Measurements from ENCODE around the gene EMILIN3.

DNA sequence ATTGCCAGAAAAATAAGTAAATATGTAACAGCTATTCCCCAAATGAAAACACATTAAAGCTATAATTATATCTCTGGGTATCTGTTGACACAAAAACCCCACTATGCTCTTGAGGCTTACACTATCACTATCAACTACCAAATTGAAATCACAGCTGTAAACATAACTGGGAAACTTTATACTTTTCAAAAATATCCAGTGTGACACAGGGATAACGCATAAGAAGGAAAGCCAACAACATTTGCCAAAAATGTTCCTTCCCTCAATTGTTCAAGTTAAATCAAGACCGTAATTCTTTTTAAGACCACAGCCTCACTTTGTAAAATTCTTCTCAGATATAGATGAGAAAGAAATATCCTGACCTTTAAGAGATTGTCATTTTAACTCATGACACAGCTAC, 52.2 kb downstream of the EMILIN3 start:
- TF ChIP-seq RARB (CRISPR knock-in tag; IDR thresholded peaks at IDR 0.05) (no peak), SNAI2 (CRISPR knock-in tag; IDR thresholded peaks at IDR 0.05) (no peak), GLIS3 (CRISPR knock-in tag; IDR thresholded peaks at IDR 0.05) (no peak), POU6F1 (CRISPR knock-in tag; IDR thresholded peaks at IDR 0.05; ENCODE audit: borderline replicate concordance, low read depth) (no peak), ZFP3 (CRISPR knock-in tag; IDR thresholded peaks at IDR 0.05) (no peak), PPARA (CRISPR knock-in tag; IDR thresholded peaks at IDR 0.05; ENCODE audit: borderline replicate concordance) (no peak)
- TF ChIP-seq, protein P1, sequence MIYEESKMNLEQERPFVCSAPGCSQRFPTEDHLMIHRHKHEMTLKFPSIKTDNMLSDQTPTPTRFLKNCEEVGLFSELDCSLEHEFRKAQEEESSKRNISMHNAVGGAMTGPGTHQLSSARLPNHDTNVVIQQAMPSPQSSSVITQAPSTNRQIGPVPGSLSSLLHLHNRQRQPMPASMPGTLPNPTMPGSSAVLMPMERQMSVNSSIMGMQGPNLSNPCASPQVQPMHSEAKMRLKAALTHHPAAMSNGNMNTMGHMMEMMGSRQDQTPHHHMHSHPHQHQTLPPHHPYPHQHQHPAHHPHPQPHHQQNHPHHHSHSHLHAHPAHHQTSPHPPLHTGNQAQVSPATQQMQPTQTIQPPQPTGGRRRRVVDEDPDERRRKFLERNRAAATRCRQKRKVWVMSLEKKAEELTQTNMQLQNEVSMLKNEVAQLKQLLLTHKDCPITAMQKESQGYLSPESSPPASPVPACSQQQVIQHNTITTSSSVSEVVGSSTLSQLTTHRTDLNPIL (CRISPR knock-in tag; IDR thresholded peaks at IDR 0.05; ENCODE audit: low read depth), result no peak
- TF ChIP-seq, protein P2, sequence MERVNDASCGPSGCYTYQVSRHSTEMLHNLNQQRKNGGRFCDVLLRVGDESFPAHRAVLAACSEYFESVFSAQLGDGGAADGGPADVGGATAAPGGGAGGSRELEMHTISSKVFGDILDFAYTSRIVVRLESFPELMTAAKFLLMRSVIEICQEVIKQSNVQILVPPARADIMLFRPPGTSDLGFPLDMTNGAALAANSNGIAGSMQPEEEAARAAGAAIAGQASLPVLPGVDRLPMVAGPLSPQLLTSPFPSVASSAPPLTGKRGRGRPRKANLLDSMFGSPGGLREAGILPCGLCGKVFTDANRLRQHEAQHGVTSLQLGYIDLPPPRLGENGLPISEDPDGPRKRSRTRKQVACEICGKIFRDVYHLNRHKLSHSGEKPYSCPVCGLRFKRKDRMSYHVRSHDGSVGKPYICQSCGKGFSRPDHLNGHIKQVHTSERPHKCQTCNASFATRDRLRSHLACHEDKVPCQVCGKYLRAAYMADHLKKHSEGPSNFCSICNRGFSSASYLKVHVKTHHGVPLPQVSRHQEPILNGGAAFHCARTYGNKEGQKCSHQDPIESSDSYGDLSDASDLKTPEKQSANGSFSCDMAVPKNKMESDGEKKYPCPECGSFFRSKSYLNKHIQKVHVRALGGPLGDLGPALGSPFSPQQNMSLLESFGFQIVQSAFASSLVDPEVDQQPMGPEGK (CRISPR knock-in tag; IDR thresholded peaks at IDR 0.05; ENCODE audit: borderline replicate concordance), result no peak
